HG03575 (cell line): ENCODE results near the gene TMEM247.
"Not testable (repeated sequence)": the region's sequence is repeated elsewhere in the genome, so short reads cannot be mapped to it uniquely, and the experiment has no call there.

Experiments used
- ATAC-seq: cut with Tn5 transposase; IDR thresholded peaks from one replicate; pipeline ENCODE4 v1.9.1; 2021; ENCODE audit not compliant: unreplicated experiment, insufficient number of reproducible peaks, low FRiP score; ENCODE audit errors: extremely low read depth

Gene TMEM247

DNA sequence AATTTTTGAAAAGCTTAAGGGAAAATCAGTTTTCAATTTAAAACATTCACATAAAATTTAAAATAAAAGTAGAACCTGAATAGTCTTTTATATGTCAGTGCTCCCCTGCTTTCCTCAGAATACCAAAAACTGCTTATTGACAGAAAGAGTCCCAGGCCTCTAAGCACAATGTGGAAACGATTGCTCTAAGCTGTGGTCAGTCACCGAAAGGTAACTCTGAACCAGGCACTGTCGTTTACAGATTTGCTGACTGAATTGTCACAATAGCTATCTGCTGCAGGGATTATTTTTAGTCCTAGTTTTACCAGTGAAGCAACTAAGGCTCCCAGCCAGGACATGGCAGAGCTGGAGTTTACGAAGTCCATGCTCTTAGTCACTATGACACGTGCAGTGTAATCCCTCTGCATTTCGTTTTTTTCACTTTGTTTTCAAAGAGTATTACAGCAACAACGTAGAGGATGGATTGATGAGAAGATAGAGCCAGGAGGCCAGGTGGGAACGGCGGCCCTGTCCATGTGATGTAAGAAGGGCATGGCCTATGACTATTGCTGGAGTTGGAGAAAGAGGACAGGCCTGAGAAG is 28.1 kb upstream of the TMEM247 start:
- no peak for ATAC-seq

DNA sequence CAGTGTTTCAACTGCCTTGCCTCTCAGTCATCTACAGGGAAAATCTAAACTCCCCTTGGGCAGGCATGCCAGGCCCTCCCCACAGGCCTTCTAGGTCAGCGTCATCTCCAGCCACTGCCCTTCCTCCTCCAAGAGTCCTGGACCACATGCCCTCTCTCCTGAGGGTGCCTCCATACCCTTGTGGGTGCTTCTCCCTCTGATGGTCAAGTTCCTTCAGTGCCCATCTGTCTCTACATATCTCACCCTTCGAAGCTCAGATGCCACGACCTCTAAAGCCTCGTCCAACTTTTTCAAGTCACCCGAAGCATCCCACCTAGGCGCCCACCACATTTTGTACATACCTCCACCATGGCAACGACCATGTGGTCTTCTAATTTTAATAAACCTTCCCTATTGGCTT is 22.6 kb upstream of the TMEM247 start:
- ATAC-seq = no peak

DNA sequence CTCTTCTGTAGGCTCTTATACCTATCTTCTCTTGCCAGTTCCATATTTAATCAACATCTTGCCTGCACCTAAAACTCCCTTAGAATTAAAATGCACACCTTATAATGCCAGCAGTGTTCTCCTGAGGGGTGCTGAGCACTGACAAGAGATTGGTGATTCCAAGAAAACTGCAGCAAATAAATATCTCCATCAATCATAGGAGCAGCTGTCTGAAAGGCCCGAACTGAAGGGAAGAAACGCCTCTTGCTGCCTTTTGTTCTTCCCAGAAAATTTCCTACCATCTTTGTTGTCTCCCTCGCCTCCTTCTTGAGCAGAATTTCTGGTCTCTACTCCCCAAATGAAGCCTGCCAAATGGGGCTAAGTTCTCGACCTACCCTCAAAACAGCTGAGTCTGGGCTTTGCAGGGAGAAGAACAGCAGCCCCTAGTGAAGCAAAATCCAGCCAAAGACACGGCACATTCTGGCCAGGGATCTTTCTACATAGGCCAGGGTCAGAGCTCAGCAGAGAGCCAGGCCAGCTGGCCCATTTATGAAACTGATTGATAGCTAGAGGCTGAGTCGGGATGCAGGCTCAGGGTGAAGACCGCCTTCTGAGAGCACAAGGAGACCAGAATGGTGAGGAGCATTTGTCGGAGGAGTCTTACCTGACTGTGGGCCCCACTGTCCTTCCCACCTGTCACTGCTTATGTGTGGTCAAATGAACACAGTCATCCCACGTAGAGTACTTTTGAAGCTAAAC is 20.4 kb upstream of the TMEM247 start:
- no peak for ATAC-seq

DNA sequence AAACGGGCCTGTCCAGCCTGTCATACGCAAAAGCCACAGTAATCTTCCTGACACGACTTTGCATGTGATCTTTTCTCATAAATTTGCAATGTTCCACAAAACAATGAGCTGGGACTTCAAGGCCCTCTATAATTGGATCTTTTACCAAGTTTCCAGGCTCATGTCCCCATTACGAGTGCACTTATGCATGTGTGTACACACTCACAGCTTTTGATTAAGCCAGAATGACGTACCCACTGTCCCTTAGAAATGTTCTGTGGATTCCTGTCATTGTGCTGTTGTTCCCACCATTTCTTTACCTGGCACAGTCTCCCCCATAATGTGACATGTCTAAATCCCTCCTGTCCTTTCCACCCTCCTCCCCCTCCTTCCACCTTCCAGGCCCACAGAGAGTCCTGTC is 19.7 kb upstream of the TMEM247 start:
- ATAC-seq = no peak

DNA sequence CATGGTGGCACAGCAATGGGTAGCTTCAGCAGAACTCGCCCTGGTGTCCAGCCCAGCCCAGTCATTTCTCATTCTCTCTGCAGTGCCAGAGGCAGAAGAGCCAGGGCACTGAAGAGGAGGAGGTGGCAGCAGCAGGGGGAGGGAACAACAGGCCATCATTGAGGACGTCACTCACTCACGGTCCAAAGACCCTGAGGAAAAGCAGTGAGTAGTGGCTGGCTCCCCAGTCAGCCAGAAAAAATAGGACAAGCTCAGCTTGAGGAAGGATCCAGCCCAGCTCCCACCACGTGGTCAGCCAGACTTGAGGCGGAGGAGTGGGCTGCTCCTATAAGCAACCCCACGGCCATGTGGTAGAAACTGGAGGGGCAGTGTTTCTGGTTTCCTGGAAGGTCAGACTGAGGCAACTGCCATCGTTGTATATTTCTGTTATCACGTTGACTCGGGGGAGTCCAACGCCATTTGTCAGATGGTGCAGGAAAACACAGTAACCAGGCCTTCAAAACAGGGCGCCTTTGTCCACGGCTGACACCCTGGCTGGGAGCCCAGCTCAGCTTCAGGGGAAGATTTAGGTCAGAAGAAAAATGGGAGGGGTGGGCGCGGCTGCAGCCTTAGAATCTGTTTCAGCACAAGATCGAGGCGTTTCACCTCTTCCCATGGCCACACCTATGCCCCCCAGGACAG is 19.0 kb upstream of the TMEM247 start:
- ATAC-seq = no peak

DNA sequence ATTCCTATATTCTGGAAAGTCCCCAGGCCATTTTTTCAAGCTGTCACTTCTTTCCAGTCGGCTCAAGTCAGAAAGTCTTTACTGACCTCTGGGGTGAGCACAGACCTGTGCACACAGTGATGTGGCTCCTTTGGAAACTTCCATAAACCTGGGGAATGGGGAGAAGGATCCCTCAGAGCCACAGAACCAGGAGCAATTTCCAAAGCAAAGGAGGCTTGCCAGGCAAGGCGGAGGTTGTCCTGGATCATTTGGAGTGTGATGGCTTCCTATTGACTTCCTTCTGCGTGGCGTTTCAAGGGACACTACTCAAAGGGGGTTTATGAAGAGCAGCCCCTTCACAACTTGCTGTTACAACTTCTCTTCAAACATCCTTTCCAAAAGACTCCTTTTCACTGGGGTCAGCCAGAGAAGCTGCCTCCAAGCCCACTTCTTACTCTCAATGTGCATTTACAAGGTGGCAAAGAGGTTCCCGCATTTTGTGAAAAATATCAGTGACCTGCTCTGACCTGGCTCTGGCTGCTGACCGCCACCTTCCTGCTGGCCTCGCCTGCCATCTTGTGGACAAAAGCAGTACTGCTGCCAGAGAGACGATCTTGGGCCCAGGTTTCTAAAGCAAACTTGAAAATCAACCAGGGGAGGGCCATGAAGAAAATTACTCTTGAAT is 18.2 kb upstream of the TMEM247 start:
- no peak for ATAC-seq

DNA sequence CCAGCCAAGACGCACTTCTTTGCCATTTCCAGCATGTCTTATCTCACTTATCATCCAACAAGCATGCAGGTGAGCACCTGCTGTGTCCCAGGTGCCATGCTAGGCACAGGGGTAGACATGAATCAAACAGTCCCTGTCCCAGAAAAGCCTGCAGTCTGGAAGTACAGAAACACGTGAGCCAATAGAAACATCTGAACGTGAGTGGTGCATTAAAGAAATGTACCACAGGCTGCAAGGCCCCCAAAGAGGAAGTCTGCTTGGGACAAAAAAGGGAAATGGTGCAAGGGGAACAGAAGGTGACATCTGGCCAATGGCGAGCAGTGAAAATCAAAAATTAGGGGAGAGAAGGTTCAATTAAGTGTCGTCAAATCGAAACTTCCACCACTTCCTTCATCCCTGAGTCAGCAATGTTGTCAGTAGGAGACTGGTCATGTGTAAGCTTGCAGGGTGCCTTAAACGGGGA is 17.6 kb upstream of the TMEM247 start:
- ATAC-seq = no peak

DNA sequence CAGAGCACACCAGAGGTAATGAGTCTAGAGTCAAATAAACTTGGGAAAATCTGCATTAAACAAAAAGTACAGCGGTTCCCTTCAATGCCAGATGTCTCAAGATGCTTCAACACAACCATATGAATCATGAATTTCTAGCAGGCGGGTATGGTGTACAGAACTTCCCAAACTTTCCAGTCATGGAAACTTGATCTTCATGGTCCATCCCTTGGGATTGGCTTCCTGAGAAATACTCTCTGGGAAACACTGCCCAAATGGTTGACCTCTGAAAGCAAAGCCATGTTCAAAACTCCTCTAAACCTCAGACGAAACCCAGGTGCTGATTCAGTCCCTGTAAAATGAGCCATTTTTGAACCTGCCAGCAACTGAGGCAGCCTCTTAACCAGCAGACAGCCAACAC is 16.4 kb upstream of the TMEM247 start:
- ATAC-seq = no peak

DNA sequence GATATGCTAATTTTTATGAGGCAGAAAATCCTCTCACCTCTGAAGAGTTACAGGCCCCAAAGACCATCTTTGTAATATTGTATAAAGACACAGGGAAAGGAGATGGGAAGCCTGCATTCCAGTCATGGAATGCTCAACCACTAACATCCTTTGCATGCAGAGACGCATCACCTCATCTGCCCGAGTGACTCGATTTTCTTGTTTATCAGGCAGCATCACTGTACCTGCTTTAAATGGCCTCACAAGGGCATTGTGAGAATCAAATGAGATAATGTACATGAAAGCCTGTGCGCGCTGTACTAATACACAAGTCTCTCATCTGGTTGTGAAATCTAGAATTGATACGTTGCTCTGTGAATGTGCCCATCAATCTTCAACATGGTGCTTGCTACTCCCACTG is 10.2 kb upstream of the TMEM247 start:
- ATAC-seq = no peak

DNA sequence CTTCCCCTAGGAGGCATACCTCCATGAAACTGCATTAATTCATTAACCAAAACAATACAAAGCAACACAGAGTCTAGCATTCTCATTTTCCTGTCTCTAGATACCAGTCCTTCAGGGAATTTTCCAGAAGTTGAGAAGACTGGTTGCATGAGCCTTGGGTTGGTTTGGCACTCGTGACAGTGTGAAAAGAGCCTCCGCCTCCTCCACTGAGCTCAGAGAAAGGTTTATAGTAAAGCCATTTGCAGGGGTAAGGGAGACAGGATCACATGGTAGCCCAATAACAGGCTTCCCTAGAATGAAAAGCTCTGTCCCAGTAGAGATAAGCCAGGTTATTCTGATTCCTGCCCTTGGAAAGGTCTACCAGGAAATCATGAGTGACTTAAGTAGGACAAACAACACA is 9.7 kb upstream of the TMEM247 start:
- ATAC-seq = no peak

DNA sequence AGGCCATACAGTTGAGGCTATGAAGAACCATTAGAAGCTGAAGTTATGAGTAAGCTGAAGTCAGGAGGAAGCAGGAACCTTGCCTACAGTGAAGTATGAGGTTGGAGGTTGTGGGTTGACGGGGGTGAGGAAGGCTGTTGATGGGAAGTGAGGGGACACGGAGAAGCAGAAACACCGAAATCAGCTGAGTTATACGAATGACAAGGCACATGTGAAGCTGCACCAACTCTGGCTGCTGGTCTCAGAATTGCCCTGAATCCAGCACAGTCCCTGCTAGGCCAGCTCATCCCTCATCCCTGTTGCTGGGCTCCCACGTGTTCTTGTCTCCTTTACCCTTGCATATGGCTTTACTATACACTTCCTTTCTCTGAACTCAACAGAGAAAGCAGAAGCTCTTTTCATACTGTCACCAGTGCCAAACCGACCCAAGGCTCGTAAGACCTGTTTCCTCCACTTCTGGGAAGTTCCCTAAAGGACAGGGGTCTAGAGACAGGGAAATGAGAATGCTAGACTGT is 9.2 kb upstream of the TMEM247 start:
- ATAC-seq = no peak

DNA sequence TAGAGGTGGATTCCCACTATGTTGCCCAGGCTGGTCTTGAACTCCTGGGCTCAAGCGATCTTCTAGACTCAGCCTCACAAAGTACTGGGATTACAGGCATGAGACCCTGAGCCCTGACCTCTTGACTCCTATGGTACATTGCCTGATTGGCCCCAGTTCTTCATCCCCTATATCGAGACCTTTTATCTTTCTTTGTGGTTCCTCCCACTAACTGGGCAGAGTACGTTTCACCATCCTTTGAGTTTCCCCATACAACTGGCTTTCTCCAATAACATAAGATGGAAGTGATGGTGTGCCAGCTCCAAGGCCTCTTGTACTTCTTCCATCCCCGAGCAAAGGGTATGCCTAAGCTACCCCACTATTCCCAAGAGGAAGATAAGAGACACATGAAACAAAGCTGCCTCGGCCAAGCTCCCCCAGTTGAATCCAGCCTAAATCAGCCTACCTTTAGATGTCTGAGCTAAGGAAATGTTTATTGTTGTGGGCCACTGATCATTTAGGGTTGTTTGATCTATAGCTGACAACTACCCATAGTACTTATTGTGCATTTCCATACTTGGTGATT is 8.3 kb upstream of the TMEM247 start:
- ATAC-seq = no peak

DNA sequence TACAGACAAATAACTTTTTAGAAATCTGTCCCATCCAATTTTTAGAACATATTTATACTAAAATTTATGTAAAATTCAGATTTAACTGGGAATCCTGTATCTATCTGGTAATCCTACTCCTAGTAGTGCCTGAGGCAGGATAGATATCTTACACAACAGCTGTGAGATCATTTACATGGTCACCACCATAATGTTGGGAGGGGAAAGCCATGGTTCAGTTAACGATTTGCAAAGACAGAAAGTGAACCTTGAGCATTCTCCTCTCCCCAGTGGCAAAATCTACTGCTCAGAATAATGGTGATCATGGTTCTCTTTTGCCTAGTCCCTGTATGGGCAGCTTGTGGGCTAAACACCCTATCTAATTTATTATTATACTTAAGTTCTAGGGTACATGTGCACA is 7.7 kb upstream of the TMEM247 start:
- no peak for ATAC-seq

DNA sequence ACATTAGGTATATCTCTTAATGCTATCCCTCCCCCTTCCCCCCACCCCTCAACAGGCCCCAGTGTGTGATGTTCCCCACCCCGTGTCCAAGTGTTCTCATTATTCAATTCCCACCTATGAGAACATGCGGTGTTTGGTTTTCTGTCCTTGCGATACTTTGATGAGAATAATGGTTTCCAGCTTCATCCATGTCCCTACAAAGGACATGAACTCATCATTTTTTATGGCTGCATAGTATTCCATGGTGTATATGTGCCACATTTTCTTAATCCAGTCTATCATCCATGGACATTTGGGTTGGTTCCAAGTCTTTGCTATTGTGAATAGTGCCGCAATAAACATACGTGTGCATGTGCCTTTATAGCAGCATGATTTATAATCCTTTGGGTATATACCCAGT is 7.2 kb upstream of the TMEM247 start:
- ATAC-seq = not testable (repeated sequence)

DNA sequence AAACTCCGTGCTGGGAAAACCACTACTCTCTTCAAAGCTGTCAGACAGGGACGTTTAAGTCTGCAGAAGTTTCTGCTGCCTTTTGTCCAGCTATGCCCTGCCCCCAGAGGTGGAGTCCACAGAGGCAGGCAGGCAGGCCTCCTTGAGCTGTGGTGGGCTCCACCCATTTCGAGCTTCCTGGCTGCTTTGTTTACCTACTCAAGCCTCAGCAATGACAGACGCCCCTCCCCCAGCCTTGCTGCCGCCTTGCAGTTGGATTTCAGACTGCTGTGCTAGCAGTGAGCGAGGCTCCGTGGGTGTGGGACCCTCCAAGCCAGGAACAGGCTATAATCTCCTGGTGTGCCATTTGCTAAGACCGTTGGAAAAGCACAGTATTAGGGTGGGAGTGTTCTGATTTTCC is 1.9 kb upstream of the TMEM247 start:
- not testable (repeated sequence) for ATAC-seq

DNA sequence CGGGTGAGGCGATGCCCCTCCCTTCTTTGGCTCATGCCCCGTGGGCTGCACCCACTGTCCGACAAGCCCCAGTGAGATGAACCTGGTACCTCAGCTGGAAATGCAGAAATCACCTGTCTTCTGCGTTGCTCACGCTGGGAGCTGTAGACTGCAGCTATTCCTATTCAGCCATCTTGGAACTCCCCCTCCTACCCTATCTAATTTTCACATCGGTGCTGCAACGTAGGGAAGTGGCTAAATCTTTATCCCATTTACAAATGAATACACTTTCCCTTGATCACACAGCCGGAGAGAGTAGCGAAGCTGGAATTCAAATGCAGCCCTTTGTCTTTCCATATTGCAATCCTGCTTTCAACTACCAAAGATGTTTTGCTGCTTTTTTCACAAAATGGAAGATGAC is 1.4 kb upstream of the TMEM247 start:
- ATAC-seq = no peak

DNA sequence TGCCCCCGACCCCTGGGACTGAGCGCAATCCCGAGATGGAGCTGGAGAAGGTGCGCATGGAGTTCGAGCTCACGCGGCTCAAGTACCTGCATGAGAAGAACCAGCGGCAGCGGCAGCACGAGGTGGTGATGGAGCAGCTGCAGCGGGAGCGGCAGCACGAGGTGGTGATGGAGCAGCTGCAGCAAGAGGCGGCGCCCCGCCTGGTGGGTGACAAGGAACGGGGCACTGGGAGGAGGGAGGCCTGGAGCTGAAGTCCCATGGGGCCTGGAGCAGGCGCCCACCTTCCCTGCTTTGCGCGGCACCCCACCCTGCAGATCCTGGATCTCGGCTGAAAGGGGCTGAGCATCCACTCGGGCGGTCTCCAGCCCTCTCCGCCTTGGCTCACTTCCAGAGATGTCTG is 1.2 kb downstream of the TMEM247 start:
- ATAC-seq = no peak

DNA sequence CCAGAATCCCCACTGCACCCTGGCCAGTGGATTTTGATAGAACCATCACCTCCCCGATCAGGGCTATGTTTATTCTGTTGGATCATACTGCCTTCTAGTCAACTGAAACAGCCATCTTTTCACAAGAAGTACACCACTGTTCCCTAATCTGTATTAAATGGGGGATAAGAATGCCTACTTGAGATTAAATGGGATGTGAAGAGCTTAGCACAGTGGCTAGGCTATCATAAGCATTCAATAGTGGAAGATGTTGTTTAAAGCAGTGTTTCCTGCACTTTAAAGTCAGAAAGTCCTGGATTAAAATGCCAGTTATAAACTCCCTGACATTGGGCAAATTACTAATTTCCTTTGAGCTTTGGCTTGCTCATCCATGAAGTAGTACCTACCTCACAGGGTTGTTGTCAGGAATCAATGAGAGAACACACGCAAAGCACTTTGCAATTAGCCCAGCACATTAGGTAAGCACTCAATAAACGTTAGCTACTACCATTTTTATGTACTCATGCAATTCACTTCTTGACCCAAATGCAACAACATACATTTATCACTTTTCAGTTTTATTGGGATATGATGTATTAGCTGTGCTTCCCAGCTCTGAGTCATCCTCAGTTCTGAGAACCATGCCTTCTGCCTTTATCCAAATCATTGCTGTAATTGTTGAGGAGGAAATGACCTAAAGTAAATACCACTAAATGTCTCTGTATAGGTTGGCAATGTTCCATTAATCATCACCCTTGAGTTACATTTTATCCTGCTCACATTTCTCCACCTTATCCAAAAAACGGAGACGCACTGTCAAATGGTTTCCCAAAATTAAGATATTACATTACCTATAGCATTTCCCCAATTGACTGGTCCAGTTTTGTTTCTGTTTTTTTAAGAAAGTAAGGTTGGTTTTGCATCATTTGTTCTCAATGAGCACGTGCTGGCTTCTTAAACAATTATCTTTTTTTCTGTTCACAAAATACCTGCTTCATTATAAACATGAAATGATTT is 2.1 kb downstream of the TMEM247 start:
- ATAC-seq = no peak
